Keratinocyte (primary cell): ENCODE data around the gene RHD. TPM values are rescaled to one million over a fixed set of nuclear protein-coding genes. Genes with fewer than 3 reads are reported as not detected.

Source experiments
- DNase-seq: peaks from one replicate; pipeline ENCODE4 v3.0.0-alpha.2; 2011; ENCODE audit warnings: low read depth, missing footprints, low spot score
- FAIRE-seq: peaks from 2 replicates; lab custom pipeline; 2011; peaks lifted over from hg19 to GRCh38; lab: Jason Lieb, UNC
- H2AFZ ChIP-seq: 2 replicates; pipeline ENCODE4 v1.6.0; 2012; ENCODE audit warnings: low read length, control low read depth, inconsistent platforms; ENCODE audit not compliant: control insufficient read depth
- H3K27ac ChIP-seq: 2 replicates; pipeline ENCODE4 v1.5.1; 2011; ENCODE audit warnings: low read length; ENCODE audit not compliant: control insufficient read depth, insufficient read depth
- H3K27me3 ChIP-seq: 3 replicates; pipeline ENCODE4 v1.6.0; 2011; ENCODE audit warnings: low read length; ENCODE audit not compliant: control insufficient read depth, insufficient read depth; ENCODE audit errors: extremely low read depth
- H3K36me3 ChIP-seq, 2 experiments: 2 replicates in 1 of 2; 3 replicates in 1 of 2; pipeline ENCODE4 v1.5.1; 2011; ENCODE audit warnings: low read length in 2 of 2, mild to moderate bottlenecking in 1 of 2; ENCODE audit not compliant: control insufficient read depth in 2 of 2, insufficient read depth in 2 of 2; ENCODE audit errors: extremely low read depth in 1 of 2
- H3K4me1 ChIP-seq: 3 replicates; pipeline ENCODE4 v1.5.1; 2011; ENCODE audit warnings: low read length; ENCODE audit not compliant: control insufficient read depth, insufficient read depth; ENCODE audit errors: extremely low read depth
- H3K4me2 ChIP-seq: 3 replicates; pipeline ENCODE4 v1.6.0; 2011; ENCODE audit warnings: low read depth, low read length; ENCODE audit not compliant: control insufficient read depth, insufficient read depth; ENCODE audit errors: extremely low read depth
- H3K4me3 ChIP-seq, 3 experiments: fragments of 200-600 bp in 1 of 3; sonication (generic) in 1 of 3; 2 replicates in 2 of 3; 3 replicates in 1 of 3; pipeline ENCODE4 v1.5.1; 2011 to 2016; ENCODE audit warnings: low read length in 3 of 3, mild to moderate bottlenecking in 3 of 3, control low read depth in 2 of 3, inconsistent platforms in 1 of 3, low read depth in 1 of 3, mixed read lengths in 1 of 3, mixed run types in 1 of 3, moderate library complexity in 1 of 3; ENCODE audit not compliant: control insufficient read depth in 2 of 3, insufficient read depth in 2 of 3; ENCODE audit errors: extremely low read depth in 1 of 3
- H3K79me2 ChIP-seq: 2 replicates; pipeline ENCODE4 v1.6.0; 2012; ENCODE audit warnings: low read length; ENCODE audit not compliant: control insufficient read depth, insufficient read depth
- H3K9ac ChIP-seq: 3 replicates; pipeline ENCODE4 v1.6.0; 2011; ENCODE audit warnings: low read length; ENCODE audit not compliant: control insufficient read depth, insufficient read depth; ENCODE audit errors: extremely low read depth
- H3K9me1 ChIP-seq: 3 replicates; pipeline ENCODE4 v1.6.0; 2011; ENCODE audit warnings: low read length; ENCODE audit not compliant: control insufficient read depth, insufficient read depth; ENCODE audit errors: extremely low read depth
- H3K9me3 ChIP-seq: 2 replicates; pipeline ENCODE4 v1.5.1; 2012; ENCODE audit warnings: low read depth, low read length; ENCODE audit not compliant: control insufficient read depth
- H4K20me1 ChIP-seq: 3 replicates; pipeline ENCODE4 v1.6.0; 2011; ENCODE audit warnings: low read length; ENCODE audit not compliant: control insufficient read depth, insufficient read depth; ENCODE audit errors: extremely low read depth
- EZH2 ChIP-seq: IDR thresholded peaks from one replicate; pipeline ENCODE4 v1.6.1; 2012; ENCODE audit warnings: inconsistent platforms, mild to moderate bottlenecking, low read length, moderate library complexity
- dilution Hi-C: fragments of 300-500 bp; cut with MboI; formaldehyde crosslinking; loops from one replicate; pipeline ENCODE4 v1.7.0; 2020; ENCODE audit warnings: low sequenced_read_pairs; ENCODE audit not compliant: extremely low pct_ligation_motif_present
- polyA plus RNA-seq, 5 experiments: library from polyadenylated mRNA; depleted of rRNA in 3 of 5; stranded (reverse) in 3 of 5; stranded (forward) in 1 of 5; unstranded in 1 of 5; fragments of >200 nt; gene quantifications; 1 replicate in 1 of 5; 2 replicates in 3 of 5; 3 replicates in 1 of 5; pipeline versions ENCODE4 v1.2.1 to v1.2.3, GENCODE V29; 2011 to 2012; ENCODE audit warnings: missing spikeins in 2 of 5, low read depth in 1 of 5, low replicate concordance in 1 of 5
- TF ChIP-seq, protein P1 (sequence below), 3 experiments: IDR thresholded peaks in 1 of 3; conservative IDR thresholded peaks in 1 of 3; optimal IDR thresholded peaks in 1 of 3; 2 replicates in 2 of 3; 3 replicates in 1 of 3; pipeline versions ENCODE3 to v1.5.1; 2011; ENCODE audit warnings: low read length in 3 of 3, mild to moderate bottlenecking in 3 of 3, moderate library complexity in 2 of 3, control low read depth in 1 of 3, inconsistent platforms in 1 of 3; ENCODE audit not compliant: insufficient read depth in 2 of 3; ENCODE audit errors: extremely low read depth in 1 of 3

Gene RHD
- polyA plus RNA-seq, 1 donor (not counting 4 experiments of a cell fraction or from before 2014, with no cell fraction given) = not detected

- FAIRE-seq (no peak), DNase-seq (no peak)
- peak within 1 kb of the TSS; percentile 93 for H3K4me2 ChIP-seq
- dilution Hi-C loops = no loop called here
- peak within 1 kb of the TSS; percentile 96 for H3K9ac ChIP-seq
- H3K27me3 ChIP-seq = no peaks in the 10 kb centered on the region
- H3K9me1 ChIP-seq = no peaks in the 10 kb centered on the region
- H2AFZ ChIP-seq = peak within 1 kb of the TSS; percentile 73
- peaks cover 10% of the 10 kb centered on the region for H3K4me1 ChIP-seq
- TF ChIP-seq, protein P1, sequence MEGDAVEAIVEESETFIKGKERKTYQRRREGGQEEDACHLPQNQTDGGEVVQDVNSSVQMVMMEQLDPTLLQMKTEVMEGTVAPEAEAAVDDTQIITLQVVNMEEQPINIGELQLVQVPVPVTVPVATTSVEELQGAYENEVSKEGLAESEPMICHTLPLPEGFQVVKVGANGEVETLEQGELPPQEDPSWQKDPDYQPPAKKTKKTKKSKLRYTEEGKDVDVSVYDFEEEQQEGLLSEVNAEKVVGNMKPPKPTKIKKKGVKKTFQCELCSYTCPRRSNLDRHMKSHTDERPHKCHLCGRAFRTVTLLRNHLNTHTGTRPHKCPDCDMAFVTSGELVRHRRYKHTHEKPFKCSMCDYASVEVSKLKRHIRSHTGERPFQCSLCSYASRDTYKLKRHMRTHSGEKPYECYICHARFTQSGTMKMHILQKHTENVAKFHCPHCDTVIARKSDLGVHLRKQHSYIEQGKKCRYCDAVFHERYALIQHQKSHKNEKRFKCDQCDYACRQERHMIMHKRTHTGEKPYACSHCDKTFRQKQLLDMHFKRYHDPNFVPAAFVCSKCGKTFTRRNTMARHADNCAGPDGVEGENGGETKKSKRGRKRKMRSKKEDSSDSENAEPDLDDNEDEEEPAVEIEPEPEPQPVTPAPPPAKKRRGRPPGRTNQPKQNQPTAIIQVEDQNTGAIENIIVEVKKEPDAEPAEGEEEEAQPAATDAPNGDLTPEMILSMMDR (optimal IDR thresholded peaks at IDR 0.05 in 1 of 3, IDR thresholded peaks at IDR 0.05 in 1 of 3, conservative IDR thresholded peaks at IDR 0.05 in 1 of 3; ENCODE audit: extremely low read depth in 1 of 3, insufficient read depth in 2 of 3, low read length in 3 of 3) = no peak
- no peak for TF ChIP-seq EZH2
- peaks cover 47% of the 10 kb centered on the region for H3K79me2 ChIP-seq
- H4K20me1 ChIP-seq = no peaks in the 10 kb centered on the region
- H3K4me3 ChIP-seq = peak within 1 kb of the TSS; percentile 89 to 99 (median 99)
- no peaks in the 10 kb centered on the region for H3K9me3 ChIP-seq
- peaks cover 0 to 2% of the 10 kb centered on the region in 2 experiments for H3K36me3 ChIP-seq
- peak within 1 kb of the TSS; percentile 91 for H3K27ac ChIP-seq
These were observed 66.1 kb downstream of the RHD start, which contains the start of gene TMEM50A for GRCh38 chr1:25338188-25338981. Gene TMEM50A, plus strand, starts transcription at chr1:25338334. Its CDS starts 2,153 bp downstream, at chr1:25340487.

- no peak for DNase-seq
- TF ChIP-seq, protein P1 (optimal IDR thresholded peaks at IDR 0.05 in 1 of 3, IDR thresholded peaks at IDR 0.05 in 1 of 3, conservative IDR thresholded peaks at IDR 0.05 in 1 of 3; ENCODE audit: extremely low read depth in 1 of 3, insufficient read depth in 2 of 3, low read length in 3 of 3) = no peak
- no peak for TF ChIP-seq EZH2
- Histone ChIP-seq H3K36me3 (peaks cover 0 to 2% of the 10 kb centered on the region in 2 experiments), H3K9me1 (no peaks in the 10 kb centered on the region), H3K4me2 (peak overlapping the region; percentile 93), H3K27me3 (no peaks in the 10 kb centered on the region), H3K79me2 (peaks cover 47% of the 10 kb centered on the region), H4K20me1 (no peaks in the 10 kb centered on the region), H3K4me1 (peaks cover 16% of the 10 kb centered on the region), H3K27ac (peak overlapping the region; percentile 91), H3K4me3 (peak overlapping the region; percentile 89 to 99 (median 99)), H3K9ac (peak overlapping the region; percentile 96), H2AFZ (peak overlapping the region; percentile 73), H3K9me3 (no peaks in the 10 kb centered on the region)
- FAIRE-seq = no peak
- dilution Hi-C loops = no loop called here
These were observed 66.7 kb downstream of the RHD start for GRCh38 chr1:25338986-25339385.
